OCI-LY1 (cell line): Measurements from ENCODE around the gene MEIOSIN.

Source experiments
- EZH2 ChIP-seq: fragments of 200-600 bp; sonication (generic), shearing (Covaris generic); IDR thresholded peaks from 2 replicates; pipeline ENCODE4 v1.8.0; 2017; ENCODE audit warnings: borderline replicate concordance, mixed run types, mild to moderate bottlenecking, antibody characterized with exemption, low read length, moderate library complexity, mixed read lengths
- TF ChIP-seq, protein P1 (sequence below): fragments of 200-600 bp; sonication (generic), shearing (Covaris generic); IDR thresholded peaks from 2 replicates; pipeline ENCODE4 v1.5.1; 2017; ENCODE audit warnings: mild to moderate bottlenecking, antibody characterized with exemption, low read length, moderate library complexity, mixed read lengths

DNA sequence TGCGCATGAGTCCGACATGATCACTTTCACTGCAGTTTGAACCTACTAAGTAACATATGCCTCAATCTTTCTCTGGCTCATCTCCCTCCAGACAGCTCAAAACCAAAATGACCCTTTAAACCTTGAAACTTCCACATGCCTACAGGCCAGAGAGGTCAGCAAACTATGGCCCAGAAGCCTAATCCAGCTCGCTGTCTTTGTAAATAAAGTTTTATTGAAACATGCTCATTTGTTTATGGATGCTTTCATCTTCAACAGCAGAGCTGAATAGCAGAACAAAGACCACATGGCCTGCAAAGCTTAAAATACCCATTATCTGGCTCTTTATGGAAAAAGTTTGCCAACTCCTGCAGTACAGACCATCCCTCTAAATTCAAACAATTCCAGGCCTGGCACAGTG, 18.1 kb upstream of the MEIOSIN start:
- TF ChIP-seq, protein P1, sequence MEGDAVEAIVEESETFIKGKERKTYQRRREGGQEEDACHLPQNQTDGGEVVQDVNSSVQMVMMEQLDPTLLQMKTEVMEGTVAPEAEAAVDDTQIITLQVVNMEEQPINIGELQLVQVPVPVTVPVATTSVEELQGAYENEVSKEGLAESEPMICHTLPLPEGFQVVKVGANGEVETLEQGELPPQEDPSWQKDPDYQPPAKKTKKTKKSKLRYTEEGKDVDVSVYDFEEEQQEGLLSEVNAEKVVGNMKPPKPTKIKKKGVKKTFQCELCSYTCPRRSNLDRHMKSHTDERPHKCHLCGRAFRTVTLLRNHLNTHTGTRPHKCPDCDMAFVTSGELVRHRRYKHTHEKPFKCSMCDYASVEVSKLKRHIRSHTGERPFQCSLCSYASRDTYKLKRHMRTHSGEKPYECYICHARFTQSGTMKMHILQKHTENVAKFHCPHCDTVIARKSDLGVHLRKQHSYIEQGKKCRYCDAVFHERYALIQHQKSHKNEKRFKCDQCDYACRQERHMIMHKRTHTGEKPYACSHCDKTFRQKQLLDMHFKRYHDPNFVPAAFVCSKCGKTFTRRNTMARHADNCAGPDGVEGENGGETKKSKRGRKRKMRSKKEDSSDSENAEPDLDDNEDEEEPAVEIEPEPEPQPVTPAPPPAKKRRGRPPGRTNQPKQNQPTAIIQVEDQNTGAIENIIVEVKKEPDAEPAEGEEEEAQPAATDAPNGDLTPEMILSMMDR: no peak
- no peak for TF ChIP-seq EZH2
